Activated CD8-positive, alpha-beta memory T cell treated with anti-CD3 and anti-CD28 coated beads, Interleukin-2, amount 50 U/mL, for 1 hour (primary cell): ENCODE data around the gene ENTPD3.
"Not testable (repeated sequence)": the region's sequence is repeated elsewhere in the genome, so short reads cannot be mapped to it uniquely, and the experiment has no call there.

Source experiments
- DNase-seq: peaks from one replicate; pipeline ENCODE4 v3.0.0-alpha.2; 2020; ENCODE audit errors: extremely low read depth

ENTPD3 gene

DNA sequence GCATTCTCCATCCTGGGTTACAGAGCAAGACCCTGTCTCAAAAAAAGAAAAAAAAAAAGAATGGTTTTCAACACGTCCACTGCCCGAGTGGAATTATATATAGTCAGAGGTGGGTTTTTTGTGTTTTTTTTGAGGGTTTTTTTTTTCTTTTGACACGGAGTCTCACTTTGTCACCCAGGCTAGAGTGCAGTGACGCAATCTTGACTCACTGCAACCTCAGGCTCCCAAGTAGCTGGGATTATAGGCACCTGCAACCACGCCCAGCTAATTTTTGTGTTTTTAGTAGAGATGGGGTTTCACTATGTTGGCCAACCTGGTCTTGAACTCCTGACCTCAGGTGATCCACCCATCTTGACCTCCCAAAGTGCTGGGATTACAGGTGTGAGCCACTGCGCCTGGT is 73.5 kb downstream of the ENTPD3 start:
- not testable (repeated sequence) for DNase-seq

DNA sequence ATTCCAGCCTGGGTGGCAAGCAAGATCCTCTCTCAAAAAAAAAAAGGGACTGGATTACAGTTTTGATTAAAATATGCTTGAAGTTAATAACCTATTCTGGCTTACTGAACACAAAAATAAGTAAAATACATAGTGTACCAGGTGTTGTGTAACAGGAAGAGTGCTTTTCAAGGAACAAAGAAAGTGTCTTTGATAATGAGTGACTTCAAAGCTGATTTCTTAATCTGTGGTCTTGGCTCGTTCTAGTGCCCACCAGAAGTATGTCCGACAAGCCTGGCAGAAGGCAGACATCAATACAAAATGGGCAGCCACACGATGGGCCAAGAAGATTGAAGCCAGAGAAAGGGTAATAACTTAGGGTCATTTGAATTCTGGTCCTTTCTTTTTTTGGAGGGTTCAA is 74.2 kb downstream of the ENTPD3 start:
- no peak for DNase-seq

- DNase-seq: not testable (repeated sequence)
These were observed 75.9 kb downstream of the ENTPD3 start for GRCh38 chr3:40462838-40463237.

- no peak for DNase-seq
These were observed 76.6 kb downstream of the ENTPD3 start for GRCh38 chr3:40463579-40463978.

GRCh38 chr3:40464339-40465110 is 77.5 kb downstream of the ENTPD3 start:
- DNase-seq: no peak

GRCh38 chr3:40465111-40465407 is 78.1 kb downstream of the ENTPD3 start:
- no peak for DNase-seq

GRCh38 chr3:40465456-40465855 is 78.5 kb downstream of the ENTPD3 start:
- no peak for DNase-seq

DNA sequence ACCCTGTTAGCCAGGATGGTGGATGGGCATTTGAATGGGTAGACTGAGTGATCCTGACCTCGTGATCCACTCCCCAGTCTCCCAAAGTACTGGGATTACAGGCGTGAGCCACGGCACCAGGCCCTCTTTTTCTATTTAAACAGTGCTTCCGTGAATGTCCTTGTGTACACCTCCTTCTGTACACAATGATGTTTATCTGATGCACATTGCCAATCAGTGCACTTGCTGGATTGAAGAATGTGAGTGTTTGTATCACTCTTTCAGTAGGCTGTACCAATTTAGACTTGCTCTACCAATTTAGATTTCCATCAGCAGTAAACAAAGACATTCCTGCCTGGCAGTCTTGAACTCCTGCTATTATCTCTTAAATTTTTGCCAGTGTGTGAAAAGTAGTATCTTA is 81.0 kb downstream of the ENTPD3 start:
- DNase-seq: no peak

DNA sequence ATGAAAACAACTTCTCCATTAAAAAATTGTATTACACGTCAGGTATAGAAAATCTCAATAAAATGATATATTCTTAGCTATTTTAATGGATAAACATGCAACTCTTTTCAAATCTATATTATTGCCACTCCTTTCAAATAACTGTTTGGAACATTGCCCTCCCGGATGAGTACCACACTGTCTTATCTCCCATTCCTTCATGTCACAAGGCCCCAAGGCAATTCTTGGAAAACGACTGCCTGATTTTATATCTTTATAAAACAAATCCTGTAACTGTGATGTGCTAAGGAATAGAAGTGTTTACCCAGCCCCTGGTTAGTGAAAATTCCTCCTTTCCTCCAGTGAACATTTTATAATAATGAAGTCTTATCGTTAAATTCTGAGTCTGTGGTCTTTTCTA is 83.7 kb downstream of the ENTPD3 start:
- DNase-seq: no peak

DNA sequence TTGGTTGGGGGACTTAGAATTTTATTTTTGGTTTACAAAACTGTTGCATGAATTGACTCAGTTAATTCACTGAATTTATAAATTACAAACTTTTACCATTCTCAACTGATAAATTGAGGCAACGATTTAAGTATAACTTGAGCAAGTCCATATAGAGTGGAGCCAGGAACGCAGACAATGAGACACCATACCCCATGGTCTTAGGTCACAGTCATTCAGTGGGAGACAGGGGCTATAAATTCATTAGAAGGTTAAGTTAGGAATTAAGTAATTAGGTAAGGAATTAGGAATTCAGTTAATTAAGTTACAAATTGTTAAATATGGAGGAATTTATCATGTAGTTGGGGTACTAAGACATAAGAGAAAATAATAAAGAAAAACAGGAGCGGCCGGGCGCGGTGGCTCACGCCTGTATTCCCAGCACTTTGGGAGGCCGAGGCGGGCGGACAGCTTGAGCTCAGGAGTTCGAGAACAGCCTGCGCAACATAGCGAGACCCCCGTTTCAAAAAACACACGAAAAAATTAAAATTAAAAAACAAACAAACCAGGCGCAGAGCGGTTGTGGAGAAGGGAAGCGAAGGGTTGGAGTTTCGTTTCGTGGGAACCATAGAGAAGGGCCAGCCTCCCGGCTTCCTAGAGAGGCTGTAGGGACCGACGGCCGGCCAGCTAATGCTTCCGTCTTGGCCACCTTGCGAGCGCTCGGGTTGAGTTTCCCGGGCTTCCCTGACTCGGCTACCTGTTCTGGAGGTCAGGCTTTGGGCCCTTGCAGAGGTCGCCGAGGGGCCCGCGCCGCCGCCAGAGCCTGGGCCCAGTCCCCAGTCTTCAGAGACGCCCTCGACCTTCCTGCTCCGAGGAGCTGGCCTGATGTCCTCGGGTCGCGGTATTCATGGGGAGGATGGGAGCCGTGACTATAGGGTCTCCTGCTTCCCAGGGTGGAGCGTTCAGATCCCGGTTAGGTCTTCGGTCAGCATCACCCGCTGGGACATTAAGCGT is 89.8 kb downstream of the ENTPD3 start, which contains the start of gene ZNF619:
TSS of gene ZNF619 (plus strand) at position 645 of the 993 bp plus-strand sequence. CDS start 858 bp downstream, outside the sequence.
- DNase-seq: no peak

- DNase-seq: no peak
These were observed 90.7 kb downstream of the ENTPD3 start for GRCh38 chr3:40477666-40478065.
